ENCODE results near the gene TLL1.

TLL1 gene

GRCh38 chr4:165971933-165972332, 98.9 kb downstream of the TLL1 start:
- no peak for DNase-seq (ENCODE audit: low spot score)

GRCh38 chr4:165972747-165973146, 99.7 kb downstream of the TLL1 start:
- DNase-seq (ENCODE audit: low spot score), result no peak

- DNase-seq (ENCODE audit: low spot score), result no peak
Observed at GRCh38 chr4:165982934-165983333, 109.9 kb downstream of the TLL1 start.

GRCh38 chr4:165986956-165987698, 114.1 kb downstream of the TLL1 start:
- DNase-seq (ENCODE audit: low spot score), result no peak

GRCh38 chr4:165991325-165992180, 118.5 kb downstream of the TLL1 start:
- DNase-seq (ENCODE audit: low spot score), result no peak

- no peak for DNase-seq (ENCODE audit: low spot score)
Observed at GRCh38 chr4:165992283-165992682, 119.2 kb downstream of the TLL1 start.

- DNase-seq (ENCODE audit: low spot score), result no peak
Observed at GRCh38 chr4:165994701-165995100, 121.7 kb downstream of the TLL1 start.

GRCh38 chr4:166003811-166004210, 130.8 kb downstream of the TLL1 start:
- DNase-seq (ENCODE audit: low spot score), result no peak

- no peak for DNase-seq (ENCODE audit: low spot score)
Observed at GRCh38 chr4:166006217-166006616, 133.2 kb downstream of the TLL1 start.

- DNase-seq (ENCODE audit: low spot score), result no peak
Observed at GRCh38 chr4:166008510-166008909, 135.5 kb downstream of the TLL1 start.

- no peak for DNase-seq (ENCODE audit: low spot score)
Observed at GRCh38 chr4:166012129-166013030, 139.3 kb downstream of the TLL1 start.

- DNase-seq (ENCODE audit: low spot score), result no peak
Observed at GRCh38 chr4:166014411-166014810, 141.4 kb downstream of the TLL1 start.

- DNase-seq (ENCODE audit: low spot score), result no peak
Observed at GRCh38 chr4:166017804-166018203, 144.8 kb downstream of the TLL1 start.

GRCh38 chr4:166019441-166020220, 146.6 kb downstream of the TLL1 start:
- DNase-seq (ENCODE audit: low spot score), result no peak

GRCh38 chr4:166021617-166022016, 148.6 kb downstream of the TLL1 start:
- no peak for DNase-seq (ENCODE audit: low spot score)

GRCh38 chr4:166034965-166035364, 161.9 kb downstream of the TLL1 start:
- no peak for DNase-seq (ENCODE audit: low spot score)

GRCh38 chr4:166039822-166040221, 166.8 kb downstream of the TLL1 start:
- no peak for DNase-seq (ENCODE audit: low spot score)

- no peak for DNase-seq (ENCODE audit: low spot score)
Observed at GRCh38 chr4:166042510-166043055, 169.5 kb downstream of the TLL1 start.

GRCh38 chr4:166043801-166044200, 170.8 kb downstream of the TLL1 start:
- no peak for DNase-seq (ENCODE audit: low spot score)

GRCh38 chr4:166044871-166045270, 171.8 kb downstream of the TLL1 start:
- no peak for DNase-seq (ENCODE audit: low spot score)

GRCh38 chr4:166045457-166045856, 172.4 kb downstream of the TLL1 start:
- no peak for DNase-seq (ENCODE audit: low spot score)
